ENCODE measurements around the gene ATP5MC2. TPM values are rescaled to one million over a fixed set of nuclear protein-coding genes. Genes with fewer than 3 reads are reported as not detected.

The ATP5MC2 gene
- polyA plus RNA-seq, 2 of the 4 experiments (the other 2 are of a cell fraction), result 402 to 540 TPM

- ATAC-seq (no peak), DNase-seq (ENCODE audit: low read depth in 1 of 2, low spot score in 1 of 2) (no peak), FAIRE-seq (no peak)
- ChIA-PET CTCF (interaction anchor here (0.5 to 5.2 kb wide), 10 partner anchors 11 to 273 kb away, joined by 3 to 82 read pairs (median 4); partner anchors contain the start of genes ATP5MC2 and NPFF), POLR2A (no interaction called here)
- Histone ChIP-seq H3K4me2 (no peak overlapping the region), H3K9me3 (no peaks in the 10 kb centered on the region), H3K4me3 (no peak overlapping the region), H3K27ac (no peak overlapping the region), H3K4me1 (no peaks in the 10 kb centered on the region)
- 80% methylated on average over 4 of the region's 4 CpGs for WGBS (ENCODE audit: missing lambda C conversion rate)
- TF ChIP-seq TP53 (CRISPR knock-in tag; IDR thresholded peaks at IDR 0.05), result no peak
- no peak for TF ChIP-seq PHF8 (IDR thresholded peaks at IDR 0.05; ENCODE audit: borderline replicate concordance, low read depth)
- TF ChIP-seq FOXS1 (CRISPR knock-in tag; IDR thresholded peaks at IDR 0.05), result no peak
Observed at GRCh38 chr12:53714004-53714403, 38.1 kb upstream of the ATP5MC2 start.

- FAIRE-seq (no peak), DNase-seq (ENCODE audit: low read depth in 1 of 2, low spot score in 1 of 2) (no peak), ATAC-seq (no peak)
- ChIA-PET CTCF (interaction anchor here (0.6 to 5.2 kb wide), 10 partner anchors 11 to 273 kb away, joined by 3 to 82 read pairs (median 4); partner anchors contain the start of genes ATP5MC2 and NPFF), POLR2A (no interaction called here)
- Histone ChIP-seq H3K27ac (no peak overlapping the region), H3K4me2 (no peak overlapping the region), H3K4me3 (no peak overlapping the region), H3K9me3 (no peaks in the 10 kb centered on the region), H3K4me1 (no peaks in the 10 kb centered on the region)
- no peak for TF ChIP-seq HOXB13 (CRISPR knock-in tag; IDR thresholded peaks at IDR 0.05; ENCODE audit: low read depth)
- TF ChIP-seq HDAC2 (IDR thresholded peaks at IDR 0.05), result no peak
- no peak for TF ChIP-seq FOSB (CRISPR knock-in tag; IDR thresholded peaks at IDR 0.05)
- no peak for TF ChIP-seq CEBPB (IDR thresholded peaks at IDR 0.05)
- no peak for TF ChIP-seq TP53 (CRISPR knock-in tag; IDR thresholded peaks at IDR 0.05)
- no peak for TF ChIP-seq HMGXB4 (CRISPR knock-in tag; IDR thresholded peaks at IDR 0.05; ENCODE audit: borderline replicate concordance)
- WGBS (ENCODE audit: missing lambda C conversion rate), result 59% methylated on average over 9 of the region's 9 CpGs
Observed at GRCh38 chr12:53713516-53713915, 37.6 kb upstream of the ATP5MC2 start.

GRCh38 chr12:53712059-53712643 lies 36.3 kb upstream of the ATP5MC2 start:
- no peak overlapping the region for H3K27ac ChIP-seq
- no peak for ATAC-seq
- no peak for FAIRE-seq
- no peak for DNase-seq (ENCODE audit: low read depth in 1 of 2, low spot score in 1 of 2)
- WGBS (ENCODE audit: missing lambda C conversion rate), result 56% methylated on average over 8 of the region's 8 CpGs
- TF ChIP-seq EHF (CRISPR knock-in tag; IDR thresholded peaks at IDR 0.05) (no peak), TP53 (CRISPR knock-in tag; IDR thresholded peaks at IDR 0.05) (no peak), MAZ (IDR thresholded peaks at IDR 0.05; ENCODE audit: borderline replicate concordance, low read depth, low read length) (no peak), KDM1A (IDR thresholded peaks at IDR 0.05; ENCODE audit: low read depth) (no peak), ZNF302 (CRISPR knock-in tag; IDR thresholded peaks at IDR 0.05) (no peak), SREBF2 (IDR thresholded peaks at IDR 0.05) (no peak), ESRRA (IDR thresholded peaks at IDR 0.05; ENCODE audit: borderline replicate concordance, low read length) (no peak), FOSB (CRISPR knock-in tag; IDR thresholded peaks at IDR 0.05) (no peak), GATA3 (IDR thresholded peaks at IDR 0.05; ENCODE audit: borderline replicate concordance) (no peak), KDM5A (IDR thresholded peaks at IDR 0.05) (no peak), RFX5 (IDR thresholded peaks at IDR 0.05) (no peak), ZC3H11A (IDR thresholded peaks at IDR 0.05) (no peak), SMC3 (IDR thresholded peaks at IDR 0.05) (no peak)
- CTCF ChIA-PET, result no interaction called here
- no peak overlapping the region for H3K4me3 ChIP-seq
- no peak overlapping the region for H3K4me2 ChIP-seq
- no peaks in the 10 kb centered on the region for H3K4me1 ChIP-seq
- H3K9me3 ChIP-seq, result no peaks in the 10 kb centered on the region
- POLR2A ChIA-PET, result no interaction called here

- 67% methylated on average over 6 of the region's 6 CpGs for WGBS (ENCODE audit: missing lambda C conversion rate)
- ChIA-PET CTCF (interaction anchor here (0.6 to 15.9 kb wide), 5 partner anchors 8 to 297 kb away, joined by 3 to 833 read pairs (median 4); partner anchors contain the start of gene CALCOCO1), POLR2A (no interaction called here)
- Histone ChIP-seq H3K9me3 (no peaks in the 10 kb centered on the region), H3K27ac (no peak overlapping the region), H3K4me1 (no peaks in the 10 kb centered on the region), H3K4me2 (no peak overlapping the region), H3K4me3 (no peak overlapping the region)
- ATAC-seq, result no peak
- DNase-seq (ENCODE audit: low read depth in 1 of 2, low spot score in 1 of 2), result no peak
- FAIRE-seq, result no peak
- TF ChIP-seq ELK1 (IDR thresholded peaks at IDR 0.05; ENCODE audit: low read depth, low read length), result no peak
- no peak for TF ChIP-seq NR3C1 (IDR thresholded peaks at IDR 0.05)
- TF ChIP-seq HES2 (IDR thresholded peaks at IDR 0.05), result no peak
- no peak for TF ChIP-seq HDAC2 (IDR thresholded peaks at IDR 0.05)
- TF ChIP-seq TFCP2L1 (CRISPR knock-in tag; IDR thresholded peaks at IDR 0.05), result no peak
- TF ChIP-seq CBX2 (IDR thresholded peaks at IDR 0.05; ENCODE audit: borderline replicate concordance, low read depth), result no peak
- no peak for TF ChIP-seq USF2 (IDR thresholded peaks at IDR 0.05)
- TF ChIP-seq HMGXB4 (CRISPR knock-in tag; IDR thresholded peaks at IDR 0.05; ENCODE audit: borderline replicate concordance), result no peak
- no peak for TF ChIP-seq POLR2A (IDR thresholded peaks at IDR 0.05; ENCODE audit: low read length)
- TF ChIP-seq HOXB5 (CRISPR knock-in tag; IDR thresholded peaks at IDR 0.05), result no peak
- TF ChIP-seq ZNF302 (CRISPR knock-in tag; IDR thresholded peaks at IDR 0.05), result no peak
Observed at GRCh38 chr12:53710091-53710490, 34.2 kb upstream of the ATP5MC2 start.

All from A549 (cell line).